Measurements from ENCODE around the gene KRT5. TPM values are rescaled to one million over a fixed set of nuclear protein-coding genes. Genes with fewer than 3 reads are reported as not detected.

Gene KRT5
- total RNA-seq, 4 donors from 2014 or later: 7,921 to 12,107 (median 9,375) TPM

GRCh38 chr12:52559979-52560378, 39.8 kb upstream of the KRT5 start:
- DNase-seq: no peak
- H3K36me3 ChIP-seq: no peaks in the 10 kb centered on the region
- no peak for TF ChIP-seq POLR2A (IDR thresholded peaks at IDR 0.05)
- H3K4me3 ChIP-seq: no peak overlapping the region
- intact Hi-C loops (cut with DNase I): no loop called here
- peaks cover 0 to 24% (median 0%) of the 10 kb centered on the region in 4 donors for H3K27me3 ChIP-seq
- WGBS, 2 donors: 80 to 84% methylated on average over 4 of the region's 4 CpGs
- no peaks in the 10 kb centered on the region for H3K4me1 ChIP-seq
- no peaks in the 10 kb centered on the region for H3K9me3 ChIP-seq
- no peak overlapping the region for H3K27ac ChIP-seq

GRCh38 chr12:52558781-52559445, 38.7 kb upstream of the KRT5 start:
- intact Hi-C loops (cut with DNase I): no loop called here
- H3K4me1 ChIP-seq: no peaks in the 10 kb centered on the region
- no peak overlapping the region for H3K27ac ChIP-seq
- no peaks in the 10 kb centered on the region for H3K36me3 ChIP-seq
- no peaks in the 10 kb centered on the region for H3K9me3 ChIP-seq
- H3K4me3 ChIP-seq: no peak overlapping the region
- TF ChIP-seq CTCF (IDR thresholded peaks at IDR 0.05) (no peak), POLR2A (IDR thresholded peaks at IDR 0.05) (no peak)
- 73 to 82% methylated on average over 5 to 8 of the region's 8 CpGs for WGBS, 2 donors
- no peak for DNase-seq
- peaks cover 0 to 14% (median 0%) of the 10 kb centered on the region in 4 donors for H3K27me3 ChIP-seq

- WGBS, 2 donors: 64 to 70% methylated on average over 2 of the region's 2 CpGs
- peaks cover 0 to 11% (median 0%) of the 10 kb centered on the region in 4 donors for H3K27me3 ChIP-seq
- TF ChIP-seq POLR2A (IDR thresholded peaks at IDR 0.05) (no peak), CTCF (IDR thresholded peaks at IDR 0.05) (no peak)
- no peaks in the 10 kb centered on the region for H3K9me3 ChIP-seq
- H3K4me1 ChIP-seq: no peaks in the 10 kb centered on the region
- H3K4me3 ChIP-seq: no peak overlapping the region
- no peak for DNase-seq
- intact Hi-C loops (cut with DNase I): no loop called here
- no peak overlapping the region for H3K27ac ChIP-seq
- H3K36me3 ChIP-seq: no peaks in the 10 kb centered on the region
Measured at GRCh38 chr12:52557476-52557875, 37.3 kb upstream of the KRT5 start.

GRCh38 chr12:52555577-52555976, 35.4 kb upstream of the KRT5 start:
- TF ChIP-seq CTCF (IDR thresholded peaks at IDR 0.05) (no peak), POLR2A (IDR thresholded peaks at IDR 0.05) (no peak)
- 79 to 83% methylated on average over 6 of the region's 6 CpGs for WGBS, 2 donors
- intact Hi-C loops (cut with DNase I): no loop called here

GRCh38 chr12:52552681-52553195, 32.5 kb upstream of the KRT5 start, which contains the start of gene KRT71:
Gene KRT71, minus strand, starts transcription at chr12:52553145. Its CDS starts 68 bp downstream, at chr12:52553077.
- no peak for TF ChIP-seq POLR2A (IDR thresholded peaks at IDR 0.05)
- TF ChIP-seq CTCF (IDR thresholded peaks at IDR 0.05): no peak
- 71 to 96% methylated on average over 3 to 5 of the region's 14 CpGs for WGBS, 2 donors
- H3K4me3 ChIP-seq: no peak within 1 kb of the TSS
- DNase-seq: no peak
- no peaks in the 10 kb centered on the region for H3K36me3 ChIP-seq
- H3K9me3 ChIP-seq: no peaks in the 10 kb centered on the region
- intact Hi-C loops (cut with DNase I): no loop called here
- no peak within 1 kb of the TSS for H3K27ac ChIP-seq
- peaks cover 0 to 14% (median 0%) of the 10 kb centered on the region in 4 donors for H3K27me3 ChIP-seq
- no peaks in the 10 kb centered on the region for H3K4me1 ChIP-seq

More at GRCh38 chr12:52555577-52555976, 35.4 kb upstream of the KRT5 start:
- no peaks in the 10 kb centered on the region for H3K9me3 ChIP-seq
- peaks cover 0 to 7% (median 0%) of the 10 kb centered on the region in 4 donors for H3K27me3 ChIP-seq
- no peak for DNase-seq
- H3K27ac ChIP-seq: no peak overlapping the region
- H3K36me3 ChIP-seq: no peaks in the 10 kb centered on the region
- no peaks in the 10 kb centered on the region for H3K4me1 ChIP-seq
- no peak overlapping the region for H3K4me3 ChIP-seq
